Measurements from ENCODE around the gene AP4M1. TPM values are rescaled to one million over a fixed set of nuclear protein-coding genes. Genes with fewer than 3 reads are reported as not detected.

Gene AP4M1
- total and polyA plus RNA-seq, 2 experiments from 2014 or later, result 17.4 to 22.8 TPM

DNA sequence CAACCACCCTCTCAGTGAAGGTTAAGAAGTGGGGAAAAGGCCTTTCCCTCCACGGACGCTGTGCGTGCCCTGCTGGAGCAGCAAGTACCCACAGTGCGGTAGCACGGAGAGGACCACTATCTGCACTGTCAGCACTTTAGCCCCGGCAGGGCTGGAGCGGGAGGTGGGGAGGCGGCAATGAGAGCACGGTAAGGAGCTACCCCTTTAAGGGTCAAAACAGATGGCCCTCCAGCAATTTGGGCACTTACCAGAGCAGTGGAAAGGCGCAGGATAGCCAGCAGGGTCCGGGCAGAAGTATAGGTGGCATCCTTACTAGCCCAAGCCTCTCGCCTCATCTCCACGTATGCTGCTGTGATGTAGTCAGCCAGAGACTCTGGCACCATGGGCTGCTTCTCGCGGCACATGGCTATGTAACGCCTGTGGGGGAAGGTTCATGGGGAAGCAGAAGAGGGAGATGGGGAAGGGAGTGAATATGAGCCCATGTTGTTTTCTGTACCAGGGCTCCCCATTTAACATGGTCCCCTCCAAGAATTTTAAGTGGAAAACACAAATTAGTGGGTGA, 7.4 kb upstream of the AP4M1 start:
- Histone ChIP-seq H3K4me3 (no peak overlapping the region), H3K4me2 (no peak overlapping the region), H4K20me1 (ENCODE audit: insufficient read depth, poor library complexity, severe bottlenecking) (peaks cover 2% of the 10 kb centered on the region), H2AFZ (no peak overlapping the region), H3K79me2 (peaks cover 42% of the 10 kb centered on the region), H3K9me3 (ENCODE audit: low read depth) (no peaks in the 10 kb centered on the region), H3K27me3 (no peaks in the 10 kb centered on the region), H3K36me3 (replicated peaks; ENCODE audit: insufficient read depth, low read depth) (no peaks in the 10 kb centered on the region), H3K4me1 (ENCODE audit: insufficient read depth) (peaks cover 12% of the 10 kb centered on the region), H3K27ac (no peak overlapping the region), H3K9me2 (replicated peaks; ENCODE audit: insufficient read depth) (no peaks in the 10 kb centered on the region)
- no peak for DNase-seq (ENCODE audit: low spot score)
- no peak for TF ChIP-seq EZH2phosphoT487 (IDR thresholded peaks at IDR 0.05; ENCODE audit: low read depth, severe bottlenecking, unreplicated experiment)
- 90% methylated on average over 16 of the region's 16 CpGs for WGBS (ENCODE audit: low lambda C conversion rate, missing lambda C conversion rate)

DNA sequence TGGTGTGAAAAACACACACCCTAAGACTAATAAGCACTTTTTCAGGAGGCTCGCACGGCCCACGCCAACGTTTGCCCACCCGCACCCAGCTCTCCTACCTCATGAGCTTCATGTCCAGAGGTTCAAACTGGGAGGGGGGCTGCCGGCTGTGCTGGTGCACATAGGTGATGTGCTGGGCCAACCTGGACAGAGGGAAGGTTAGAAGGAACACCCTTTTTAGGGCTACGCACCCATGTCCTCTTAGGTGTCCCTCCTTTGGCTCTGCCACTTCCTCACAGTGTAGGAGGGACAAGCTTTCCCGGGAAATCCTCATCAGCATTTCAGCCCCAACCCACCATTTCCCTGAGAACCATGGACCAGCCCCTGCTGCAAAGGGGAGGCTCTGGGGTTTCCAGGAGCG, 6.2 kb upstream of the AP4M1 start:
- H4K20me1 ChIP-seq (ENCODE audit: insufficient read depth, poor library complexity, severe bottlenecking), result peaks cover 2% of the 10 kb centered on the region
- H3K9me2 ChIP-seq (replicated peaks; ENCODE audit: insufficient read depth), result no peaks in the 10 kb centered on the region
- no peak overlapping the region for H3K27ac ChIP-seq
- no peak overlapping the region for H2AFZ ChIP-seq
- H3K79me2 ChIP-seq, result peaks cover 43% of the 10 kb centered on the region
- H3K4me2 ChIP-seq, result no peak overlapping the region
- peaks cover 10% of the 10 kb centered on the region for H3K4me1 ChIP-seq (ENCODE audit: insufficient read depth)
- no peak for DNase-seq (ENCODE audit: low spot score)
- H3K9me3 ChIP-seq (ENCODE audit: low read depth), result no peaks in the 10 kb centered on the region
- TF ChIP-seq EZH2 (IDR thresholded peaks at IDR 0.05; ENCODE audit: borderline replicate concordance) (no peak), EZH2phosphoT487 (IDR thresholded peaks at IDR 0.05; ENCODE audit: low read depth, severe bottlenecking, unreplicated experiment) (no peak)
- TF ChIP-seq, protein P1, sequence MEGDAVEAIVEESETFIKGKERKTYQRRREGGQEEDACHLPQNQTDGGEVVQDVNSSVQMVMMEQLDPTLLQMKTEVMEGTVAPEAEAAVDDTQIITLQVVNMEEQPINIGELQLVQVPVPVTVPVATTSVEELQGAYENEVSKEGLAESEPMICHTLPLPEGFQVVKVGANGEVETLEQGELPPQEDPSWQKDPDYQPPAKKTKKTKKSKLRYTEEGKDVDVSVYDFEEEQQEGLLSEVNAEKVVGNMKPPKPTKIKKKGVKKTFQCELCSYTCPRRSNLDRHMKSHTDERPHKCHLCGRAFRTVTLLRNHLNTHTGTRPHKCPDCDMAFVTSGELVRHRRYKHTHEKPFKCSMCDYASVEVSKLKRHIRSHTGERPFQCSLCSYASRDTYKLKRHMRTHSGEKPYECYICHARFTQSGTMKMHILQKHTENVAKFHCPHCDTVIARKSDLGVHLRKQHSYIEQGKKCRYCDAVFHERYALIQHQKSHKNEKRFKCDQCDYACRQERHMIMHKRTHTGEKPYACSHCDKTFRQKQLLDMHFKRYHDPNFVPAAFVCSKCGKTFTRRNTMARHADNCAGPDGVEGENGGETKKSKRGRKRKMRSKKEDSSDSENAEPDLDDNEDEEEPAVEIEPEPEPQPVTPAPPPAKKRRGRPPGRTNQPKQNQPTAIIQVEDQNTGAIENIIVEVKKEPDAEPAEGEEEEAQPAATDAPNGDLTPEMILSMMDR (IDR thresholded peaks at IDR 0.05; ENCODE audit: poor library complexity), result no peak
- H3K27me3 ChIP-seq, result no peaks in the 10 kb centered on the region
- H3K36me3 ChIP-seq (replicated peaks; ENCODE audit: insufficient read depth, low read depth), result no peaks in the 10 kb centered on the region
- WGBS (ENCODE audit: low lambda C conversion rate, missing lambda C conversion rate), result 91% methylated on average over 9 of the region's 9 CpGs
- no peak overlapping the region for H3K4me3 ChIP-seq

DNA sequence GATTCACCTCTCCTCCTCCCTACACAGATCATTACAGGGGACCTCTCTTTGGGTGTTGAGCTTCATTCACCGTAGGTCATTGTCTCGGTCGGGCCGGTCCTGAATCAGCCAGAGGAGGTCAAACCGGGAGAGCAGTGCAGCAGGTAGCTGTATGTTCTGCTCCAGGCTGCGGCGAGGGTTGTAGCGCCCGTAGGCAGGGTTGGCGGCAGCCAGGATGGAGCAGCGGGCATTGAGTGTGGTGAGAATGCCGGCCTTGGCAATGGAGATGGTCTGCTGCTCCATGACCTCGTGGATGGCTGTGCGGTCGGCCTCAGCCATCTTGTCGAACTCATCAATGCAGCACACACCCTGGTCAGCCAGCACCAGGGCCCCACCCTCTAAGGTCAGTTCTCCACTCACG, 5.7 kb upstream of the AP4M1 start:
- 94% methylated on average over 17 of the region's 17 CpGs for WGBS (ENCODE audit: low lambda C conversion rate, missing lambda C conversion rate)
- no peak for DNase-seq (ENCODE audit: low spot score)
- peaks cover 10% of the 10 kb centered on the region for H3K4me1 ChIP-seq (ENCODE audit: insufficient read depth)
- no peaks in the 10 kb centered on the region for H3K27me3 ChIP-seq
- H4K20me1 ChIP-seq (ENCODE audit: insufficient read depth, poor library complexity, severe bottlenecking), result peaks cover 2% of the 10 kb centered on the region
- H3K4me2 ChIP-seq, result no peak overlapping the region
- no peaks in the 10 kb centered on the region for H3K36me3 ChIP-seq (replicated peaks; ENCODE audit: insufficient read depth, low read depth)
- no peaks in the 10 kb centered on the region for H3K9me3 ChIP-seq (ENCODE audit: low read depth)
- H3K9me2 ChIP-seq (replicated peaks; ENCODE audit: insufficient read depth), result no peaks in the 10 kb centered on the region
- H3K79me2 ChIP-seq, result peaks cover 40% of the 10 kb centered on the region
- TF ChIP-seq EZH2phosphoT487 (IDR thresholded peaks at IDR 0.05; ENCODE audit: low read depth, severe bottlenecking, unreplicated experiment), result no peak
- TF ChIP-seq, protein P1 (IDR thresholded peaks at IDR 0.05; ENCODE audit: poor library complexity), result no peak
- TF ChIP-seq EZH2 (IDR thresholded peaks at IDR 0.05; ENCODE audit: borderline replicate concordance), result no peak
- no peak overlapping the region for H3K27ac ChIP-seq
- no peak overlapping the region for H3K4me3 ChIP-seq
- H2AFZ ChIP-seq, result no peak overlapping the region

DNA sequence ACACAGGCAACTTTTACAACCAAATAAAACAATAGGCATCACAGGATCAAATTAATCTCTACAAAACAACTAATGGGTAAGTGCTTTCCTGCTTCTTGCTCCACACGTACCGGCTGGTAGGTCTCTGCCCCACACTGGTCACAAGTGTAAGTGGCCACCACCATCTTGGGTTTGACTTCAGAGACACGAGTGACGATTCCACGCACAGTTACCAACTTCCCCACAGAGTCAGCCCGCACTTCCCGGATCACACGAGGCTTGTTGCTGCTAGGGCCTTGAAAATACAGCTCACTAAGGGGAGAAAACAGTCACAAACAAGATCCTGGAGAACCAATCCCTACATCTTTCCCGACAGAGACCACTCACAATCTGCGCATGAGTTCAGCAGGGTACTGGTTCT, 2.5 kb upstream of the AP4M1 start:
- Histone ChIP-seq H2AFZ (no peak overlapping the region), H3K4me3 (no peak overlapping the region), H3K4me2 (peak overlapping the region; percentile 88), H3K27ac (peak overlapping the region; percentile 30), H4K20me1 (ENCODE audit: insufficient read depth, poor library complexity, severe bottlenecking) (peaks cover 2% of the 10 kb centered on the region), H3K9me3 (ENCODE audit: low read depth) (no peaks in the 10 kb centered on the region), H3K36me3 (replicated peaks; ENCODE audit: insufficient read depth, low read depth) (no peaks in the 10 kb centered on the region), H3K27me3 (no peaks in the 10 kb centered on the region), H3K9me2 (replicated peaks; ENCODE audit: insufficient read depth) (no peaks in the 10 kb centered on the region), H3K4me1 (ENCODE audit: insufficient read depth) (peaks cover 10% of the 10 kb centered on the region), H3K79me2 (peaks cover 49% of the 10 kb centered on the region)
- DNase-seq (ENCODE audit: low spot score), result no peak
- TF ChIP-seq, protein P1 (IDR thresholded peaks at IDR 0.05; ENCODE audit: poor library complexity), result no peak
- 96% methylated on average over 10 of the region's 10 CpGs for WGBS (ENCODE audit: low lambda C conversion rate, missing lambda C conversion rate)
